ENCODE results near the gene DCTPP1.

GRCh38 chr16:30429678-30430427, at the start of gene DCTPP1:
- TF ChIP-seq POLR2AphosphoS5 (IDR thresholded peaks at IDR 0.05; ENCODE audit: low read depth, low read length), result peak; percentile 59; the same call in 1 of the 2 replicates
- TF ChIP-seq TAF1 (IDR thresholded peaks at IDR 0.05; ENCODE audit: borderline replicate concordance, low read depth, low read length), result peak; percentile 57; the same call in 1 of the 2 replicates
- peak; percentile 62; the same call in 1 of the 2 replicates for TF ChIP-seq POLR2A (IDR thresholded peaks at IDR 0.05; ENCODE audit: low read depth, low read length)

Data from GM12892 (cell line).